NB4 (cell line): Measurements from ENCODE around the gene SLC39A11.

ENCODE experiments used
- DNase-seq: peaks from one replicate; pipeline ENCODE4 v3.0.0; 2010; ENCODE audit warnings: low read depth
- H3K4me3 ChIP-seq: one replicate; pipeline ENCODE4 v1.5.1; 2011; ENCODE audit warnings: mild to moderate bottlenecking, low read depth, low read length, moderate library complexity
- MYC ChIP-seq: IDR thresholded peaks from 2 replicates; pipeline ENCODE4 v1.6.1; 2011; ENCODE audit warnings: low read depth, low read length
- POLR2A ChIP-seq: IDR thresholded peaks from 2 replicates; pipeline ENCODE4 v1.6.1; 2011; ENCODE audit warnings: mild to moderate bottlenecking; ENCODE audit not compliant: insufficient read length; ENCODE audit errors: extremely low read depth
- TF ChIP-seq, protein P1 (sequence below): IDR thresholded peaks from 2 replicates; pipeline ENCODE4 v1.6.1; 2011; ENCODE audit warnings: low read depth, low read length
- TF ChIP-seq, protein P2 (sequence below): IDR thresholded peaks from one replicate; pipeline ENCODE4 v1.5.1; 2012; ENCODE audit warnings: low read depth, low read length

SLC39A11 gene

DNA sequence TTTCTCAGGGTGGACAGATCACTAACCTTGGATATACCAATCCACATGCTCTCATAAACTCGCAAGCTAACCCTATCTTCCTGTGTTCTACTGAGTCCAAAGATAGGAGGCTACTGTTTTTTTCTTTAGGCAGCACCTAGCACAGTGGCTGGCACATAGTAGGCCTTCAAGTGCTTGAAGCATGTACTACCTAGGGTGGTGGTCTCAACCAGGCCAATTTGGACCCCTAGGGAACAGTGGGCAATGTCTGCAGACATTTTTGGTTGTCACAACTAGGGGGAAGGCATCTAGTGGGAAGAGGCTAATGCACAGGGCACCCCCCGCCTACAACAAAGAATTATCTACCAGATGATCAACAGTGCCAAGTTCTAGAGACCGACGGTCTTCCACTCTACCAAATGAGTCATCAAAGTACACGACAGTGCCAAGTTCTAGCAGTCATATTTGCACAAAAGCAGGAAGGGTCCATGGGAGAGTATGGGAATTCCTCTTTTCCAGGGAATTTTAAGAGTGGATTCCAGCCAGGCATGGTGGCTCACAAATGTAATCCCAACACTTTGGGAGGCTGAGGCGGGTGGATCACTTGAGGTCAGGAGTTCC is 390.3 kb downstream of the SLC39A11 start:
- no peak overlapping the region for H3K4me3 ChIP-seq
- no peak for TF ChIP-seq MYC
- no peak for TF ChIP-seq POLR2A
- TF ChIP-seq, protein P1, sequence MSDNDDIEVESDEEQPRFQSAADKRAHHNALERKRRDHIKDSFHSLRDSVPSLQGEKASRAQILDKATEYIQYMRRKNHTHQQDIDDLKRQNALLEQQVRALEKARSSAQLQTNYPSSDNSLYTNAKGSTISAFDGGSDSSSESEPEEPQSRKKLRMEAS = no peak
- TF ChIP-seq, protein P2, sequence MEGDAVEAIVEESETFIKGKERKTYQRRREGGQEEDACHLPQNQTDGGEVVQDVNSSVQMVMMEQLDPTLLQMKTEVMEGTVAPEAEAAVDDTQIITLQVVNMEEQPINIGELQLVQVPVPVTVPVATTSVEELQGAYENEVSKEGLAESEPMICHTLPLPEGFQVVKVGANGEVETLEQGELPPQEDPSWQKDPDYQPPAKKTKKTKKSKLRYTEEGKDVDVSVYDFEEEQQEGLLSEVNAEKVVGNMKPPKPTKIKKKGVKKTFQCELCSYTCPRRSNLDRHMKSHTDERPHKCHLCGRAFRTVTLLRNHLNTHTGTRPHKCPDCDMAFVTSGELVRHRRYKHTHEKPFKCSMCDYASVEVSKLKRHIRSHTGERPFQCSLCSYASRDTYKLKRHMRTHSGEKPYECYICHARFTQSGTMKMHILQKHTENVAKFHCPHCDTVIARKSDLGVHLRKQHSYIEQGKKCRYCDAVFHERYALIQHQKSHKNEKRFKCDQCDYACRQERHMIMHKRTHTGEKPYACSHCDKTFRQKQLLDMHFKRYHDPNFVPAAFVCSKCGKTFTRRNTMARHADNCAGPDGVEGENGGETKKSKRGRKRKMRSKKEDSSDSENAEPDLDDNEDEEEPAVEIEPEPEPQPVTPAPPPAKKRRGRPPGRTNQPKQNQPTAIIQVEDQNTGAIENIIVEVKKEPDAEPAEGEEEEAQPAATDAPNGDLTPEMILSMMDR = no peak
- DNase-seq = no peak

DNA sequence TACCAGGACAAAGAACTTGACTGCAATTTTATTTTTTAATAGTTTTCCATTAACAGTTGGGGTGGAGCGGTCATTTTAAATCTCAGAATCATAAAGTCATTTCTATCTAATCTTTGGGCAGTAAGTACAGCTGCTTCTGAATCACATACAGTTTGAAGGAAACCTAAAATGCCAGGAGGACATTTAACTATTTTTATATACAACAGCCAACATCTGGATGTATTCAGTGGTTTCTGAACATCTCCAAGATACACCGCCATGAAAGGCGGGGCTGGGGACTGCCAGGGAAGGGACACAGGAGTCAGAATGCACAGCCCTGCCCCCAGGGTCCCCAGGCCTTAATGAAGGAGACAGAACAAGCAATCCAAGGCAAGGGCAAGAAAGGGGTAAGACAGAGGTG is 392.3 kb downstream of the SLC39A11 start:
- no peak overlapping the region for H3K4me3 ChIP-seq
- DNase-seq = no peak
- no peak for TF ChIP-seq MYC

DNA sequence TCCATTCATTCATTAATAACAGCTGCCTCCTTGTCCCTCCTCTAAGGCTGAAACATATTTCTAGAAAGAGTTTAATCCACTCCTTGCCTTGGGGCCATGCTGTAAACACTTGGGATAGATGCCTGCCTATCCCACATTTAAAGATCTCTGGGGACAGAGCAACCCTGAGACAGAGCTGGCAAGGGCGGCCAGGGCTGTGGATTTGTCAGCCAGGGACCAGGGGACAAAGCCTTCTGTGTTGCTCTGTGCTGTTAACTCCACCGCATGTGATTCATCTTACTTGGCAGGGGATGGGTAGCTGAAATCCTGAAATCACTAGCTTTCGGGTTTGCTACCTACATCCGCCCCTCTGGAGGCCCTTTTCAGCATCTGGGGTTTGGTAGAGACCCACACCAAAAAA is 392.9 kb downstream of the SLC39A11 start:
- H3K4me3 ChIP-seq = no peak overlapping the region

DNA sequence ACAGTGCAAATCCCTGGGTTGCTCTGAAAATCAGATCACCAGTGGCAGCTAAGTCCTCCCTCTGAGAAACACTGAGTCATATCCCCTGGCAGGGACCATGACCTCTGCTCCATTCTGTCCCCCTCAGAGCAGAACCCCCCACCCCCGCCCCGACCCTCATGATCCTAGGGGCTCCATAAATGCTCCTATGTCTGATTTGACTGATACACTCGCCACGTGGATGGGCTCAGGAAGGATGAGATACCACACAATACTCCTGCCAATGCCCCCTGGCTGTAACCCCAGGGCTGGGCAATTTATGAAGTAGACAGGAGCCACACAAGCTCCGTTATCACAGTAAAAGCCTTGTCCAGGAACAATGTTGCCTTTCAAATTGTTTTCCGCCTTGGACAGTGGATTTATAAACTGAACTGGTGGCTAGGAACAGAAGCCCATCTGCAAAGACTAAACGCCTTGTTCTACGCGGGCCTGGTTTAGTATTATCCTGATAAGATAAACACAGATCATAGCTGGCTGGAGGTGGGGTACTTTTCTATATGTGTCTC is 394.8 kb downstream of the SLC39A11 start:
- no peak for TF ChIP-seq MYC
- TF ChIP-seq, protein P1 = no peak
- TF ChIP-seq, protein P2 = no peak
- DNase-seq = no peak
- no peak overlapping the region for H3K4me3 ChIP-seq

More for the DNA sequence above, 392.9 kb downstream of the SLC39A11 start:
- no peak for DNase-seq
- no peak for TF ChIP-seq MYC
- TF ChIP-seq, protein P2 = no peak

DNA sequence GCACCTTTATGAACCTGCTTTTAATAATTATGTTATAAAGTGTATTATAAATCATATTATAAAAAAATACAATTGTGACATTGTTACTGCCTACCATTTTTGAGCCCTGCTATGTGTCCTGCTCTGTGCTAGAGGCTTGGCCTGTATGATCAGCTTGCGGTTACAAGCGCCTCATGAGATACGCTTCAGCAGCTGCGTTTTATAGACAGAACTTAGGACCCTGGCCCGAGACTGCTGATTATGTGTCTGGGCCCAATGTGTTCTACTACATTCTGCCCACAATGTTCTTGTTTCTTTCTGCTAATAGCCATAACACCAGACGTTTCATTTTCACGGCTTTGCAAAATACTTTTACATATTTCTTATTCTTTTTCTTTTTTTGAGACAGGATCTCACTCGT is 395.8 kb downstream of the SLC39A11 start:
- TF ChIP-seq, protein P1 = no peak
- TF ChIP-seq POLR2A (no peak), MYC (no peak)
- TF ChIP-seq, protein P2 = no peak
- no peak for DNase-seq
- H3K4me3 ChIP-seq = no peak overlapping the region

DNA sequence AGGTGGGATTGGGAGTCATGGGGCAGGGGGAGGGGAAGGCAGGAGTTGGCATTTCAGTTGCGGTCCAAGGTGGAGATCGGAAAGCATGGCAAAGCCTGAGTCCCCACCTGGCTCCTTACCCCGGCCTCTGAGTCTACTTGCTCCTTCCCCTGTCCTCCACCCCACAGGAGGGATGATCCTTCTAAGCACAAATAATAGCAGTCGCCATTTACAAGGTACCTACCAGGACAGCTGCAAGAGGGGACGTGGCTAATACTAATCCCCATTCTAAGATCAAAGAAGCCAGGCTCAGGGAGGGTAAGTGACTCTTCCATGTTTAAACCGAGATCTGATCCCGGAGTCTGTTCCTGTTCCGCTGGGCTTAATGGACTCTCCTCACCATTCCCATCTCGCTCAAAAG is 396.3 kb downstream of the SLC39A11 start:
- TF ChIP-seq, protein P2 = no peak
- TF ChIP-seq, protein P1 = no peak
- TF ChIP-seq POLR2A (no peak), MYC (no peak)
- H3K4me3 ChIP-seq = no peak overlapping the region
- DNase-seq = no peak
